Measurements from ENCODE around the gene KLHL2.

DNA sequence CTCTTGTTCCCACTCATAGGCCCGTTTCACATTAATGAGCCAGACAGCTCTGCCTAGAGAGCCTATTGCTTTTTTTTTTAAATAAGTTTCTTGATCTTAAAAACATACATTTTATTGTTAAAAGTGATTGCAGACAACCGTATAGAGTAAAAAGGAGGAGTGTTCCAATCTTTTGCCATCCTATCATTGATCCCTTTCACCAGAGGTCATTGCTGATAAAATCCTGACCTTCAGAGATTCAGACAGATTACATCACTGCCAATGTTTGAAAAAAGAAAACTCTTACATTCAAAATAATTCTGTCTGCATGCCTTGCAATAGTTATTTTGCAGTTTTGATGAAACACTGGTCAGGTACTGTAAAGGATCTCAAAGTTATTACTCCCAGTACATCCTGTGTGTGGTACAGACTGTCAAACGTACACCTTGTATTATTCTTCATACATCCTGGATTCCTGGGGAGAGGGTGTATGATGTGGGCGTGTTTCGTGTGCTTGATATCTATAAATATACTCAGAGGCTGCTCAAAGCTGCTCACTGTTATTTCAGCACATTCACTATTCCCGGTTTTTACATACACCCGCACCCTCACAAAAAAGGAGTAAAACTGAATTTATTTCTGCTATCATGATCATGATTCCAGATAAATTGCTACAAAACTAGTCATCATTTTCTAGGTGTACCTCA lies 15.4 kb upstream of the KLHL2 start:
- TF ChIP-seq CTCF (conservative IDR thresholded peaks at IDR 0.05; ENCODE audit: low read length) = no peak
- TF ChIP-seq EZH2phosphoT487 (IDR thresholded peaks at IDR 0.05; ENCODE audit: borderline replicate concordance, low read depth, low read length) = no peak

Data from OCI-LY7 (cell line).